RKO (cell line): ENCODE data around the gene SOX4.

Experiments used
- DNase-seq: peaks from one replicate; pipeline ENCODE4 v3.0.0-alpha.2; 2016; ENCODE audit warnings: low spot score

Gene SOX4

DNA sequence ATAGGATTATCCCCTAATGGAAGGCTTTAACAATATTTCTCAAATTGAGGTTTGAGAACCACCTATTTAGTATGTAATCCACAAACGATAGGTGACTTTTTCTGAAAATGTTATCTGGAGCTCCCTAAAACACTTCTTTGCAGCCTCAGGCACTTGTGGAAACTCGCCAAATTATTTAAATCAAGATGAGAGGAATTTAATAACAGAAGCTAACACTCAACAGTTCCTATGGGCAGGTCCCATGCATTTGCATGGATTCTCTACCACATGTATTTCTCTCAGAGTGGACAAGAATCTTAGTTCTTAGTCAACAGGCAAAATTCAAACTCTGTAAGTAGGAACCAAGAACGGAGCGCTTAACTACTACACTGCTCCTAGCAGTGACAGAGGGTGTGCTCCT is 20.7 kb downstream of the SOX4 start:
- DNase-seq, result no peak

DNA sequence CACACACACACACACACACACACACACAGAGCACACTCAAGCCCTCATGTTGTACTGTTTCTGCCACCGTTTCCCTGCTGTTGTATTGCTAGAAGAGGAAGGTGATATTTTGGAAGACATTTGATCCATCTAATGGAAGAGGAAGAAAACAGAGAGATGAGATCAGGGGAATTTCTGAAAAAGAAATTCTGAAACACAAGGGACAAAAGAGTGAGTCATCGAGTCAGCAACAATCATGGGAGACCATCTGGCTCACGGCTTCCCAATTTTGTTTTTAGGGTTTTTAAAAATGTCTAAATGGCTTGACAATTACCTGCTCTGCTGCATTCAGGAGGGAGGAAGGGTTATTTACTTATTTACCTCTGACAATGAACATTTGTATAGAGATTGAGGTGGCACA is 22.0 kb downstream of the SOX4 start:
- no peak for DNase-seq

DNA sequence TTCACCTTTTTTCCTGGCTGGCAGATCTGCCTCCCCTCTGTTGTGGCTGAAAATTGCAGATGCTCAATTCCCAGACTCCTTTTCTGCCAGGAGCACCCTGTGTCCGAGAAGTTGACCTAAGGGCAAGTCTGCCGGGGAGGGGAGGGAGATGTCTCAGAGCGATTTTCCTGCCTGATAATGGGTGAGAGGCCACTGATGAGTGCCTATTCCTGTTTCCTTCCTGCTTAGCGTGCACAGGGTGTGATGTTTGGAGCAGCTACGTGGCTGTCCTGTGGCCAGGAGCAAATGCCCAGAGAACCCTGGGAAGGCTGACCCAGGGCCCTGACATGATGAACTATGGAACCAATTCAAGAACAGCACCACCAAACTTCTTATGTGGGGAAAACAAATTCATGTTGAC is 22.5 kb downstream of the SOX4 start:
- no peak for DNase-seq

DNA sequence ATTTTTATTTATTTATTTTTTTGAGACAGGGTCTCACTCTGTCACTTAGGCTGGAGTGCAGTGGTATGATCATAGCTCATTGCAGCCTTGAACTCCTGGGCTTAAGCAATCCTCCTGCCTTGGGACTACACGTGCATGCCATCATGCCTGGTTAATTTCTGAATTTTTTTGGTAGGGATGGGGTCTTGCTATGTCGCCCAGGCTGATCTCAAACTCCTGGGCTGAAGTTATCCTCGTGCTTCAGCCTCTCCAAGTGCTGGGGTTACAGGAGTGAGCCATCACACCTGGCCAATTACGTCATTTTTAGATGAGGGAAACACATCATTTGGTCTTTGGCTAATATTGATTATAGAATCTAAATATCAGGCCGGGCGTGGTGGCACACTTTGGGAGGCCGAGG is 32.1 kb downstream of the SOX4 start:
- DNase-seq, result no peak

DNA sequence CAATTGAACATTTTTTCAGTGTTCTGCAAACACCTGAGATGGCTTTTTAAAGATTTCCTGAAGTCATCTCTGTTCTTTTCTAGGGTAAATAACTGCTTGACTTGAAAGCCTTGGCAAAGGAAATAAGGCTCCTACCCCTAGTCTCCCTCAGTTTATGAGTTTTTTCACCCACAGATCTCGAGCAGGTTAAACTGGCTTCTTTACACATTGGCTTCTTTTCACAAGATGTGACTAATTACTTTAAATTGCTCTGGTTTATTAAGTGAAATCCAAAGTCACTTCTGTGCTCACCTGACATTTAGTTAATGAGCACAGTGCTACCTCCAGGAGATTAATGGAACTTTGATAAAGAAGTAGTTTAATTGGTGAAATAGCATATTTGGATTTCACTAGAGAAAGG is 33.2 kb downstream of the SOX4 start:
- DNase-seq, result no peak

DNA sequence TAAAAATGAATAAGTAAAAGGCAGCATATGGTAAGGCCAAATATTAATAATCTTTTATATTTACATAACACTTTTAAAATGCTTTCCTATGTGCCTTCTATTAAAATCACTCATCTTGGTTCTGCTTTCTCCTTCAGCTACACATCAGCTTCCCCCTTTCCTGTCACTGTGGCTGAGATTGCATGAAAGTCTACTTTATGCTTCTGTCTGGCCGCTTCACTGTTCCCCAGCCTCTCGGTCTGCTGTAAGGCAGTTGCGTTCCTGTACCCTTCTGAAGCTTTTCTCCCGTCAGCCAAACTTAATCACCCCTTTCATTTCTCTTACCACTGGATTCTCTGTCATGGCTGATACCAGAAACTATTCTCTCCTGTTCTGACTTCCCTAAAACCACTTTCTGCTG is 34.6 kb downstream of the SOX4 start:
- no peak for DNase-seq

DNA sequence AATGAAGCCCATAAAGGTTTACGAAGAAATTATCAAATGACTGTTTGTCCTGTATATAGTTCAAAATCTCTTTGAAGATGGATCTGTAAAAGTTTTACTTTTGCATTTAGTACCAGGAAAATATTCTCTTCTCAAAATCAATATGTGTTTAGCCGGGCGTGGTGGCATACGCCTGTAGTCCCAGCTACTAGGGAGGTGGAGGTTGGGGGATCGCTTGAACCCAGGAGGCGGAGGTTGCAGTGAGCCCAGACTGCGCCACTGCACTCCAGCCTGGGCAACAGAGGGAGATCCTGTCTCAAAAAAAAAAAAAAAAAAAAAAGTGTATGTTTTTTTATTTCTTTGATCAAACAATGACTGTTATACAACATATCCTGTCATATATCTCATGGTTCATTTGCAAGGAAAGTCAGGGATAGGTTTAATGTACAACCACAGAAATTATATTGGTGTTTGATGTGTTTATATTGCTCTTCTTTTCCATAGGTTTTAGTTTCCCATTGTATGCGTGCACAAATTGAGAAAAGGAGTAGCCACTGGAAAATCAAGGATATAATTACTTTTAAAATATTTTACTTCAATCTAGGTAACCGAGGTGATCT is 40.1 kb downstream of the SOX4 start:
- no peak for DNase-seq

DNA sequence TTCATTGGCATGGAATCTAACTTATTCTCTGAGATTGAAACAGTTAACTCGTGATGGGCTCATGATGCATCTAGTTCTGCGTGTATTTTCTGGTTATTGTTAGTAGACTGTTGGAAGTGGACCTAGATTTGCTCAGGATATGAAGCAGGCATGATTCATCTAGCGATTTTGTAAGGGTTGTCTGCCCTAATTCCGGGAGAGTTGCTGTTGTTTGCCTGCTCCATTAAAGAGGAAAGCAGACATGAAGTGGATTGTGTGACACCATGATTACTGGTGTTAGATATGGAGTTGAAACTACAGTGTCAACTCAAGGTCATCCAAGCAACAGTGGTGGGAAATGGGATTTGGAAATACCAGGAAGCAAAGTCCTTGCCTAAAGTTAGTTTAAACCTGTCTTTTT is 41.0 kb downstream of the SOX4 start:
- peak; percentile 93 for DNase-seq

DNA sequence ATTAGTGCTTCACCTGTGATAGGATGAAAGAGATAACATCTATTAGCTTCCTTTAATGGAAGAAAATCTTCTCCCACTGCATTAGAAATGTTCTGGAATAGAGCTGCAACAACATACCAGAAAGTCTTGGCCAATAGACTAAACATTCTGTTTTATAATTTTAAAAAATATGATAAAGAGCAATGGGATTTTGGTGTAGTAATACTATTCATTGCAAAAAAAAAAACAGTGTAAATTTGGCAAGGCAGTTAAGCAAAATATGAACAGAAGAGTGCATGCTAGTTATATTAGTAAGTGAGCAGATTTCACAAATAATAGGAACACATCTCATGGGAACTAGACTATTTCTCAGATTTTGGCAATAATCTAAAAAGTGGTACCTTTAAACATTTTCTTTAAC is 43.3 kb downstream of the SOX4 start:
- no peak for DNase-seq

DNA sequence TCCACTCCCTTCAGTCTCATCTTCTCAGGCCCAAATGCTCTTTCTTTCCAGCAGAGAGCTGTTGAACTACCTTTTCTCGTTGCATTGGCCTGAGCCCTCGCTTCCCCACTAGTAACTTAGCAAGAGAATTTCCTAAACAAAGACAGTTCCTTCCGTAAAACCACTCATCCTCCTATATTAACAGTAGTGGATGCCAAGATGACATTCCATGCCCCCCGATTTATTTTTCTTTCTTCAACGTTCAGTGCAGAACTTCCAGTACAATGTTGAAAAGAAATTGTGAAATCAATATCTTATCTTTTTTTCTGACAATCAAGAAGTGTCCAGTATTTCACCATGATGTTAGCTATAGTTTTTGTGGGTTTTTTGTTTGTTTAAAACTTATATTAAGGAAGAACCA is 45.8 kb downstream of the SOX4 start:
- no peak for DNase-seq
